Endothelial cell of umbilical vein (primary cell): ENCODE measurements around the gene LAMC1. TPM values are rescaled to one million over a fixed set of nuclear protein-coding genes. Genes with fewer than 3 reads are reported as not detected.

Experiments used
- BruUV-seq: library from RNA; stranded (reverse); fragments of 400-500 nt; replicated peaks from 2 replicates; lab custom pipeline; 2021; lab: Mats Ljungman, UMichigan
- CTCF ChIA-PET: fragments of 300-600, 350-600 bp; sonication (Branson Sonifier 250); formaldehyde crosslinking; loops from one replicate; lab custom pipeline; 2021; ENCODE audit warnings: antibody characterized with exemption, inconsistent platforms; lab: Charles Lee
- POLR2A ChIA-PET: fragments of 300-600, 350-600 bp; sonication (Branson Sonifier 250); formaldehyde crosslinking; loops from one replicate; lab custom pipeline; 2021; ENCODE audit warnings: antibody characterized with exemption, inconsistent platforms; lab: Charles Lee
- DNase-seq: peaks from one replicate; pipeline ENCODE4 v3.0.0-alpha.2; 2011; ENCODE audit warnings: low read depth, low spot score
- FAIRE-seq: peaks from 2 replicates; lab custom pipeline; 2011; peaks lifted over from hg19 to GRCh38; lab: Jason Lieb, UNC
- H2AFZ ChIP-seq: 2 replicates; pipeline ENCODE4 v1.6.0; 2012; ENCODE audit warnings: low read depth, low read length, control low read depth, inconsistent platforms
- H3K27ac ChIP-seq: 2 replicates; pipeline ENCODE4 v1.5.1; 2011; ENCODE audit warnings: low read depth, mild to moderate bottlenecking, control low read depth, low read length, moderate library complexity; ENCODE audit not compliant: insufficient read depth
- H3K27me3 ChIP-seq, 2 experiments: 2 replicates each; pipeline versions ENCODE4 v1.6.0 to v1.6.1; 2011; ENCODE audit warnings: low read length in 2 of 2, mixed read lengths in 1 of 2; ENCODE audit not compliant: control insufficient read depth in 2 of 2, insufficient read depth in 2 of 2
- H3K36me3 ChIP-seq, 2 experiments: 2 replicates in 1 of 2; 3 replicates in 1 of 2; pipeline ENCODE4 v1.5.1; 2011; ENCODE audit warnings: low read length in 2 of 2, mild to moderate bottlenecking in 1 of 2, moderate library complexity in 1 of 2; ENCODE audit not compliant: control insufficient read depth in 2 of 2, insufficient read depth in 2 of 2; ENCODE audit errors: extremely low read depth in 1 of 2
- H3K4me1 ChIP-seq: 3 replicates; pipeline ENCODE4 v1.5.1; 2011; ENCODE audit warnings: mild to moderate bottlenecking, low read length; ENCODE audit not compliant: control insufficient read depth, insufficient read depth; ENCODE audit errors: extremely low read depth
- H3K4me2 ChIP-seq: 2 replicates; pipeline ENCODE4 v1.6.1; 2011; ENCODE audit warnings: low read length, control low read depth, mixed read lengths; ENCODE audit not compliant: insufficient read depth
- H3K4me3 ChIP-seq, 3 experiments: fragments of 200-600 bp in 1 of 3; sonication (generic), shearing (Covaris generic) in 1 of 3; replicated peaks in 1 of 3; 2 replicates each; pipeline ENCODE4 v1.5.1; 2011 to 2016; ENCODE audit warnings: control low read depth in 3 of 3, low read length in 3 of 3, mild to moderate bottlenecking in 2 of 3, inconsistent platforms in 1 of 3, low read depth in 1 of 3, moderate library complexity in 1 of 3; ENCODE audit not compliant: insufficient read depth in 1 of 3
- H3K79me2 ChIP-seq: 2 replicates; pipeline ENCODE4 v1.6.0; 2012; ENCODE audit warnings: low read length, inconsistent platforms; ENCODE audit not compliant: control insufficient read depth, insufficient read depth
- H3K9ac ChIP-seq: replicated peaks from 2 replicates; pipeline ENCODE3; 2011; ENCODE audit warnings: low read length, control low read depth; ENCODE audit not compliant: insufficient read depth; ENCODE audit errors: extremely low read depth
- H3K9me1 ChIP-seq: replicated peaks from 3 replicates; pipeline ENCODE4 v1.6.0; 2011; ENCODE audit warnings: mild to moderate bottlenecking, low read length; ENCODE audit not compliant: control insufficient read depth, insufficient read depth; ENCODE audit errors: extremely low read depth
- H3K9me3 ChIP-seq: replicated peaks from 2 replicates; pipeline ENCODE4 v1.5.1; 2012; ENCODE audit warnings: low read length, inconsistent platforms; ENCODE audit not compliant: control insufficient read depth, insufficient read depth
- H4K20me1 ChIP-seq: replicated peaks from 2 replicates; pipeline ENCODE3; 2011; ENCODE audit warnings: mild to moderate bottlenecking, low read length; ENCODE audit not compliant: control insufficient read depth, insufficient read depth; ENCODE audit errors: extremely low read depth
- EZH2 ChIP-seq: IDR thresholded peaks from 2 replicates; pipeline ENCODE4 v1.6.1; 2012; ENCODE audit warnings: borderline replicate concordance, low read depth, mild to moderate bottlenecking, moderate library complexity, low read length, inconsistent platforms; ENCODE audit not compliant: severe bottlenecking
- FOS ChIP-seq: IDR thresholded peaks from 2 replicates; pipeline ENCODE4 v1.6.1; 2011; ENCODE audit warnings: mild to moderate bottlenecking, low read length, moderate library complexity, borderline replicate concordance; ENCODE audit not compliant: insufficient read depth
- GATA2 ChIP-seq: IDR thresholded peaks from 2 replicates; pipeline ENCODE4 v1.7.0; 2011; ENCODE audit warnings: low read depth, mild to moderate bottlenecking, moderate library complexity, mixed read lengths, low read length; ENCODE audit not compliant: insufficient read length, insufficient read depth
- JUN ChIP-seq: IDR thresholded peaks from 2 replicates; pipeline ENCODE4 v1.6.1; 2011; ENCODE audit warnings: borderline replicate concordance, low read depth; ENCODE audit not compliant: insufficient read length, insufficient read depth
- MYC ChIP-seq: IDR thresholded peaks from one replicate; pipeline ENCODE4 v1.6.1; 2011; ENCODE audit warnings: mild to moderate bottlenecking, low read depth, low read length
- dilution Hi-C: fragments of 300-500 bp; cut with MboI; formaldehyde crosslinking; loops from one replicate; pipeline ENCODE4 v1.15.0; 2019; ENCODE audit warnings: low sequenced_read_pairs; ENCODE audit not compliant: extremely low pct_ligation_motif_present
- intact Hi-C: fragments of 100-400 bp; cut with micrococcal nuclease; formaldehyde crosslinking; loops from one replicate; pipeline ENCODE4 v1.10.0; 2022
- polyA plus RNA-seq, 4 experiments: library from polyadenylated mRNA; depleted of rRNA in 3 of 4; stranded (reverse) in 3 of 4; unstranded in 1 of 4; fragments of >200 nt; gene quantifications; 2 replicates each; pipeline versions ENCODE4 v1.2.1 to v1.2.3, GENCODE V29; 2011 to 2012; ENCODE audit warnings: missing spikeins in 1 of 4
- total RNA-seq: library from RNA; stranded (reverse); gene quantifications from 2 replicates; pipeline ENCODE4 v1.2.3, GENCODE V29; 2021
- TF ChIP-seq, protein P1 (sequence below): IDR thresholded peaks from 2 replicates; pipeline ENCODE4 v1.6.1; 2011; ENCODE audit not compliant: insufficient read depth, insufficient read length
- TF ChIP-seq, protein P2 (sequence below), 2 donors: IDR thresholded peaks; 1 replicate in 1 of 2; 2 replicates in 1 of 2; pipeline ENCODE4 v1.5.1; 2011; ENCODE audit warnings: low read length in 2 of 2, mild to moderate bottlenecking in 2 of 2, moderate library complexity in 2 of 2, control low read depth in 1 of 2, inconsistent platforms in 1 of 2, low read depth in 1 of 2; ENCODE audit not compliant: insufficient read depth in 1 of 2; ENCODE audit errors: extremely low read depth in 1 of 2

The LAMC1 gene
- total and polyA plus RNA-seq, 2 donors (not counting 3 experiments of a cell fraction or from before 2014, with no cell fraction given), result 92.5 to 216 TPM

GRCh38 chr1:183161391-183161790, 138.2 kb downstream of the LAMC1 start:
- ChIA-PET CTCF (interaction anchor here (1.0 kb wide), 1 partner anchor 13 kb away, joined by 3 read pairs; no protein-coding TSS in a partner anchor), POLR2A (no interaction called here)
- Histone ChIP-seq H4K20me1 (no peaks in the 10 kb centered on the region), H3K9me1 (no peaks in the 10 kb centered on the region), H3K27ac (no peak overlapping the region), H2AFZ (no peak overlapping the region), H3K9me3 (no peaks in the 10 kb centered on the region), H3K4me1 (peaks cover 25% of the 10 kb centered on the region), H3K9ac (no peak overlapping the region), H3K4me2 (no peak overlapping the region), H3K4me3 (no peak overlapping the region), H3K36me3 (no peaks in the 10 kb centered on the region), H3K79me2 (no peaks in the 10 kb centered on the region), H3K27me3 (no peaks in the 10 kb centered on the region)
- TF ChIP-seq GATA2, result no peak
- no peak for TF ChIP-seq MYC
- no peak for TF ChIP-seq FOS
- TF ChIP-seq, protein P1, sequence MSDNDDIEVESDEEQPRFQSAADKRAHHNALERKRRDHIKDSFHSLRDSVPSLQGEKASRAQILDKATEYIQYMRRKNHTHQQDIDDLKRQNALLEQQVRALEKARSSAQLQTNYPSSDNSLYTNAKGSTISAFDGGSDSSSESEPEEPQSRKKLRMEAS, result no peak
- TF ChIP-seq JUN, result no peak
- TF ChIP-seq, protein P2, sequence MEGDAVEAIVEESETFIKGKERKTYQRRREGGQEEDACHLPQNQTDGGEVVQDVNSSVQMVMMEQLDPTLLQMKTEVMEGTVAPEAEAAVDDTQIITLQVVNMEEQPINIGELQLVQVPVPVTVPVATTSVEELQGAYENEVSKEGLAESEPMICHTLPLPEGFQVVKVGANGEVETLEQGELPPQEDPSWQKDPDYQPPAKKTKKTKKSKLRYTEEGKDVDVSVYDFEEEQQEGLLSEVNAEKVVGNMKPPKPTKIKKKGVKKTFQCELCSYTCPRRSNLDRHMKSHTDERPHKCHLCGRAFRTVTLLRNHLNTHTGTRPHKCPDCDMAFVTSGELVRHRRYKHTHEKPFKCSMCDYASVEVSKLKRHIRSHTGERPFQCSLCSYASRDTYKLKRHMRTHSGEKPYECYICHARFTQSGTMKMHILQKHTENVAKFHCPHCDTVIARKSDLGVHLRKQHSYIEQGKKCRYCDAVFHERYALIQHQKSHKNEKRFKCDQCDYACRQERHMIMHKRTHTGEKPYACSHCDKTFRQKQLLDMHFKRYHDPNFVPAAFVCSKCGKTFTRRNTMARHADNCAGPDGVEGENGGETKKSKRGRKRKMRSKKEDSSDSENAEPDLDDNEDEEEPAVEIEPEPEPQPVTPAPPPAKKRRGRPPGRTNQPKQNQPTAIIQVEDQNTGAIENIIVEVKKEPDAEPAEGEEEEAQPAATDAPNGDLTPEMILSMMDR (IDR thresholded peaks at IDR 0.05; ENCODE audit: extremely low read depth in 1 of 2, insufficient read depth in 1 of 2, low read depth in 1 of 2, low read length in 2 of 2), result no peak
- TF ChIP-seq EZH2, result no peak
- DNase-seq (no peak), FAIRE-seq (no peak)
- no TSS peak for BruUV-seq
- dilution Hi-C loops (no loop called here), intact Hi-C loops (no loop called here)
